GM23338 (cell line): Measurements from ENCODE around the gene KCNH8. TPM values are rescaled to one million over a fixed set of nuclear protein-coding genes. Genes with fewer than 3 reads are reported as not detected.

Experiments
- ATAC-seq: fragments of 200-7000 bp; cut with Tn5 transposase; 3 replicates; pipeline ENCODE4 v1.9.1; 2020
- DNase-seq: peaks from one replicate; pipeline ENCODE4 v3.0.0-alpha.2; 2015; ENCODE audit warnings: low spot score
- H2AFZ ChIP-seq: fragments of 200-600 bp; sonication (generic); 2 replicates; pipeline ENCODE4 v1.8.0; 2016; ENCODE audit warnings: antibody characterized with exemption, mild to moderate bottlenecking, moderate library complexity
- H3F3A ChIP-seq: fragments of 200-600 bp; sonication (generic); replicated peaks from 2 replicates; pipeline ENCODE4 v1.8.0; 2017; ENCODE audit warnings: antibody characterized with exemption, mixed run types, low read depth
- H3K27ac ChIP-seq: fragments of 200-600 bp; sonication (generic); 2 replicates; pipeline ENCODE4 v1.6.1; 2016; ENCODE audit warnings: low read depth
- H3K27me3 ChIP-seq: fragments of 200-600 bp; sonication (generic); 2 replicates; pipeline ENCODE4 v1.8.0; 2016; ENCODE audit warnings: mild to moderate bottlenecking, mixed run types, moderate library complexity; ENCODE audit not compliant: insufficient read depth
- H3K36me3 ChIP-seq: fragments of 200-600 bp; sonication (generic); 2 replicates; pipeline ENCODE4 v1.8.0; 2016; ENCODE audit warnings: mild to moderate bottlenecking; ENCODE audit not compliant: insufficient read depth
- H3K4me1 ChIP-seq: fragments of 200-600 bp; sonication (generic); 2 replicates; pipeline ENCODE4 v1.8.0; 2016; ENCODE audit warnings: mild to moderate bottlenecking, moderate library complexity; ENCODE audit not compliant: insufficient read depth
- H3K4me2 ChIP-seq: fragments of 200-600 bp; sonication (generic); 2 replicates; pipeline ENCODE4 v1.7.1; 2017; ENCODE audit warnings: mixed run types
- H3K4me3 ChIP-seq: fragments of 200-600 bp; sonication (generic); 2 replicates; pipeline ENCODE4 v1.6.1; 2016; ENCODE audit warnings: mixed run types
- H3K79me2 ChIP-seq: fragments of 200-600 bp; sonication (generic); replicated peaks from 2 replicates; pipeline ENCODE4 v1.8.0; 2017; ENCODE audit warnings: mild to moderate bottlenecking; ENCODE audit not compliant: insufficient read depth
- H3K9me2 ChIP-seq: fragments of 200-600 bp; sonication (generic); 2 replicates; pipeline ENCODE4 v1.8.0; 2017; ENCODE audit not compliant: insufficient read depth
- H4K20me1 ChIP-seq: fragments of 200-600 bp; sonication (generic); replicated peaks from 2 replicates; pipeline ENCODE4 v1.8.0; 2017; ENCODE audit warnings: mild to moderate bottlenecking; ENCODE audit not compliant: insufficient read depth
- H3K27ac Mint-ChIP-seq: 2 replicates; pipeline ENCODE4 v1.8.0; 2020; ENCODE audit warnings: inconsistent platforms, mild to moderate bottlenecking, moderate library complexity, mixed read lengths
- H3K27me3 Mint-ChIP-seq: 3 replicates; pipeline ENCODE4 v1.8.0; 2022; ENCODE audit warnings: low read depth, mild to moderate bottlenecking, moderate library complexity, mixed read lengths, inconsistent platforms; ENCODE audit not compliant: insufficient read depth, poor library complexity
- H3K36me3 Mint-ChIP-seq: 3 replicates; pipeline ENCODE4 v1.8.0; 2021; ENCODE audit warnings: low read depth, mild to moderate bottlenecking, inconsistent platforms, moderate library complexity, mixed read lengths
- H3K4me1 Mint-ChIP-seq: 3 replicates; pipeline ENCODE4 v1.8.0; 2020; ENCODE audit warnings: mild to moderate bottlenecking, inconsistent platforms, mixed read lengths
- H3K4me3 Mint-ChIP-seq: 3 replicates; pipeline ENCODE4 v1.8.0; 2021; ENCODE audit warnings: moderate library complexity, mild to moderate bottlenecking, inconsistent platforms, mixed read lengths
- H3K9me3 Mint-ChIP-seq: 3 replicates; pipeline ENCODE4 v1.8.0; 2020; ENCODE audit warnings: moderate library complexity, mild to moderate bottlenecking, inconsistent platforms, mixed read lengths
- CREB1 ChIP-seq: fragments of 250-450 bp; sonication (Bioruptor Pico); IDR thresholded peaks from 2 replicates; pipeline ENCODE4 v1.5.0; 2020; ENCODE audit warnings: low read depth, mild to moderate bottlenecking, moderate library complexity
- EZH2phosphoT487 ChIP-seq: fragments of 200-600 bp; sonication (generic); IDR thresholded peaks from one replicate; pipeline ENCODE4 v1.8.1; 2018; ENCODE audit warnings: antibody characterized with exemption; ENCODE audit not compliant: unreplicated experiment
- JUNB ChIP-seq: IDR thresholded peaks from one replicate; pipeline ENCODE4 v1.6.1; 2016; ENCODE audit warnings: antibody characterized with exemption; ENCODE audit not compliant: unreplicated experiment
- POLR2AphosphoS5 ChIP-seq: IDR thresholded peaks from 2 replicates; pipeline ENCODE4 v1.6.1; 2016; ENCODE audit warnings: antibody characterized with exemption, low read depth
- STAT1 ChIP-seq: IDR thresholded peaks from one replicate; pipeline ENCODE4 v1.6.1; 2016; ENCODE audit warnings: antibody characterized with exemption; ENCODE audit not compliant: unreplicated experiment
- polyA plus RNA-seq: library from polyadenylated mRNA; unstranded; fragments of >200 nt; fragmentation: Nextera tagmentation; extraction: Ambion mirVana; gene quantifications from 2 replicates; pipeline ENCODE4 v1.2.1, GENCODE V29; 2016
- total RNA-seq: library from RNA; depleted of rRNA; stranded (reverse); fragments of >200 nt; shearing (Covaris generic); gene quantifications from 2 replicates; pipeline ENCODE4 v1.2.3, GENCODE V29; 2014
- TF ChIP-seq, protein P1 (sequence below): fragments of 250-450 bp; sonication (Bioruptor Pico); IDR thresholded peaks from 2 replicates; pipeline ENCODE4 v1.5.0; 2020; ENCODE audit warnings: mild to moderate bottlenecking, moderate library complexity
- TF ChIP-seq, protein P2 (sequence below): IDR thresholded peaks from one replicate; pipeline ENCODE4 v1.6.1; 2018; ENCODE audit warnings: antibody characterized with exemption; ENCODE audit not compliant: unreplicated experiment

The KCNH8 gene
- total and polyA plus RNA-seq, 2 experiments from 2014 or later: 1.3 to 3.4 TPM

DNA sequence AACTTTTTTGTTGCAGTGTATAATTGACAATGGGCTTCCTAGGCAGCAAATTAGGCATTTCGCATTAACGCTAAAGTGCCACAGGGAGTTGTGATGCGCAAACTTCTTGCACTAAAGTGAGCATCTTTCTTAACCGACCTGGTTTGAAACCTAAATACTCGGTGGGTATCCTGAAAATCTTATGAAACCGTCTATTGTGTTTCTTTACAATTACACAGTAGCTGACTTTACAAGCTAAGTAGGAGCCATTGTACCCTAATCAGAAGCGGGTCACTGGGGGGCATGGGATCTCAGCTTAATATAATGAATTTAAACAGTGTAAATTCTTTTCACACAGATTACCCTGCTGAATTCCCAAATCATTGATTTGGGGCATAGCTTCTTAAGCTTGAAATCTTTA is 328.0 kb downstream of the KCNH8 start (continued):
- TF ChIP-seq, protein P1, sequence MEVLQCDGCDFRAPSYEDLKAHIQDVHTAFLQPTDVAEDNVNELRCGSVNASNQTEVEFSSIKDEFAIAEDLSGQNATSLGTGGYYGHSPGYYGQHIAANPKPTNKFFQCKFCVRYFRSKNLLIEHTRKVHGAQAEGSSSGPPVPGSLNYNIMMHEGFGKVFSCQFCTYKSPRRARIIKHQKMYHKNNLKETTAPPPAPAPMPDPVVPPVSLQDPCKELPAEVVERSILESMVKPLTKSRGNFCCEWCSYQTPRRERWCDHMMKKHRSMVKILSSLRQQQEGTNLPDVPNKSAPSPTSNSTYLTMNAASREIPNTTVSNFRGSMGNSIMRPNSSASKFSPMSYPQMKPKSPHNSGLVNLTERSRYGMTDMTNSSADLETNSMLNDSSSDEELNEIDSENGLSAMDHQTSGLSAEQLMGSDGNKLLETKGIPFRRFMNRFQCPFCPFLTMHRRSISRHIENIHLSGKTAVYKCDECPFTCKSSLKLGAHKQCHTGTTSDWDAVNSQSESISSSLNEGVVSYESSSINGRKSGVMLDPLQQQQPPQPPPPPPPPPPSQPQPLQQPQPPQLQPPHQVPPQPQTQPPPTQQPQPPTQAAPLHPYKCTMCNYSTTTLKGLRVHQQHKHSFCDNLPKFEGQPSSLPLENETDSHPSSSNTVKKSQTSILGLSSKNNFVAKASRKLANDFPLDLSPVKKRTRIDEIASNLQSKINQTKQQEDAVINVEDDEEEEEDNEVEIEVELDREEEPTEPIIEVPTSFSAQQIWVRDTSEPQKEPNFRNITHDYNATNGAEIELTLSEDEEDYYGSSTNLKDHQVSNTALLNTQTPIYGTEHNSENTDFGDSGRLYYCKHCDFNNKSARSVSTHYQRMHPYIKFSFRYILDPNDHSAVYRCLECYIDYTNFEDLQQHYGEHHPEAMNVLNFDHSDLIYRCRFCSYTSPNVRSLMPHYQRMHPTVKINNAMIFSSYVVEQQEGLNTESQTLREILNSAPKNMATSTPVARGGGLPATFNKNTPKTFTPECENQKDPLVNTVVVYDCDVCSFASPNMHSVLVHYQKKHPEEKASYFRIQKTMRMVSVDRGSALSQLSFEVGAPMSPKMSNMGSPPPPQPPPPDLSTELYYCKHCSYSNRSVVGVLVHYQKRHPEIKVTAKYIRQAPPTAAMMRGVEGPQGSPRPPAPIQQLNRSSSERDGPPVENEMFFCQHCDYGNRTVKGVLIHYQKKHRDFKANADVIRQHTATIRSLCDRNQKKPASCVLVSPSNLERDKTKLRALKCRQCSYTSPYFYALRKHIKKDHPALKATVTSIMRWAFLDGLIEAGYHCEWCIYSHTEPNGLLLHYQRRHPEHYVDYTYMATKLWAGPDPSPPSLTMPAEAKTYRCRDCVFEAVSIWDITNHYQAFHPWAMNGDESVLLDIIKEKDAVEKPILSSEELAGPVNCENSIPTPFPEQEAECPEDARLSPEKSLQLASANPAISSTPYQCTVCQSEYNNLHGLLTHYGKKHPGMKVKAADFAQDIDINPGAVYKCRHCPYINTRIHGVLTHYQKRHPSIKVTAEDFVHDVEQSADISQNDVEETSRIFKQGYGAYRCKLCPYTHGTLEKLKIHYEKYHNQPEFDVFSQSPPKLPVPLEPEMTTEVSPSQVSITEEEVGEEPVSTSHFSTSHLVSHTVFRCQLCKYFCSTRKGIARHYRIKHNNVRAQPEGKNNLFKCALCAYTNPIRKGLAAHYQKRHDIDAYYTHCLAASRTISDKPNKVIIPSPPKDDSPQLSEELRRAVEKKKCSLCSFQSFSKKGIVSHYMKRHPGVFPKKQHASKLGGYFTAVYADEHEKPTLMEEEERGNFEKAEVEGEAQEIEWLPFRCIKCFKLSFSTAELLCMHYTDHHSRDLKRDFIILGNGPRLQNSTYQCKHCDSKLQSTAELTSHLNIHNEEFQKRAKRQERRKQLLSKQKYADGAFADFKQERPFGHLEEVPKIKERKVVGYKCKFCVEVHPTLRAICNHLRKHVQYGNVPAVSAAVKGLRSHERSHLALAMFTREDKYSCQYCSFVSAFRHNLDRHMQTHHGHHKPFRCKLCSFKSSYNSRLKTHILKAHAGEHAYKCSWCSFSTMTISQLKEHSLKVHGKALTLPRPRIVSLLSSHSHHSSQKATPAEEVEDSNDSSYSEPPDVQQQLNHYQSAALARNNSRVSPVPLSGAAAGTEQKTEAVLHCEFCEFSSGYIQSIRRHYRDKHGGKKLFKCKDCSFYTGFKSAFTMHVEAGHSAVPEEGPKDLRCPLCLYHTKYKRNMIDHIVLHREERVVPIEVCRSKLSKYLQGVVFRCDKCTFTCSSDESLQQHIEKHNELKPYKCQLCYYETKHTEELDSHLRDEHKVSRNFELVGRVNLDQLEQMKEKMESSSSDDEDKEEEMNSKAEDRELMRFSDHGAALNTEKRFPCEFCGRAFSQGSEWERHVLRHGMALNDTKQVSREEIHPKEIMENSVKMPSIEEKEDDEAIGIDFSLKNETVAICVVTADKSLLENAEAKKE (CRISPR knock-in tag): no peak
- TF ChIP-seq STAT1 (no peak), EZH2phosphoT487 (no peak), CREB1 (CRISPR knock-in tag) (no peak), POLR2AphosphoS5 (no peak), JUNB (no peak)

DNA sequence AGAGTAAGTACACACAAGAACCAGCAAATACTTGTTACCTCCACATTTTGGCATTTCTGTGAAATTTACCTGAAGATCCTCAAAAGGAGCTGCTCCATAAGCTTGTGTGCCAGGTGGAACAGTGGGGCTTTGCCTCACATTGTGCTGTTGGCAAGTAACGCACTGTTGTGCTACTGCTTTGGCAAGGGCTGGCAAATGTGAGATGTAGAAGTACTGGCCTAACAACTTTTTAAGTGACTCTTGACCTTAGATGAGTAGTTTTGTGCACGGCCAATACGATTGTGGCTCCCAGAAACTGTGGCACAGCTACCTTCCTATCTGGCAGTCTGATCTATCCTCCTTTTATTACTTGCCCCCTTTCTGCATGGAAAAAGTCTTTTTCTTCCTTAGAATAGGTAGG is 337.0 kb downstream of the KCNH8 start:
- H3K27me3 ChIP-seq: no peaks in the 10 kb centered on the region
- peaks cover 5% of the 10 kb centered on the region; the same call in 2 of the 3 replicates for H3K4me1 Mint-ChIP-seq
- DNase-seq (no peak), ATAC-seq (no peak)
- H3K36me3 Mint-ChIP-seq: peaks cover 3% of the 10 kb centered on the region; the same call in 2 of the 3 replicates
- H3K4me2 ChIP-seq: no peak overlapping the region
- H3K27me3 Mint-ChIP-seq: no peaks in the 10 kb centered on the region
- H3K79me2 ChIP-seq: no peaks in the 10 kb centered on the region
- H2AFZ ChIP-seq: no peak overlapping the region
- H3K27ac ChIP-seq: no peak overlapping the region
- H3K36me3 ChIP-seq: no peaks in the 10 kb centered on the region
- no peak overlapping the region for H3K27ac Mint-ChIP-seq
- H4K20me1 ChIP-seq: no peaks in the 10 kb centered on the region
- H3K4me1 ChIP-seq: peaks cover 5% of the 10 kb centered on the region; the same call in 1 of the 2 replicates
- 0 out of 2 replicates have a peak, but pooled peaks cover 3% of the 10 kb centered on the region for H3K9me2 ChIP-seq
- no peak overlapping the region for H3K4me3 ChIP-seq
- H3K9me3 Mint-ChIP-seq: no peaks in the 10 kb centered on the region
- H3F3A ChIP-seq: no peaks in the 10 kb centered on the region
- no peak overlapping the region for H3K4me3 Mint-ChIP-seq
- TF ChIP-seq, protein P2, sequence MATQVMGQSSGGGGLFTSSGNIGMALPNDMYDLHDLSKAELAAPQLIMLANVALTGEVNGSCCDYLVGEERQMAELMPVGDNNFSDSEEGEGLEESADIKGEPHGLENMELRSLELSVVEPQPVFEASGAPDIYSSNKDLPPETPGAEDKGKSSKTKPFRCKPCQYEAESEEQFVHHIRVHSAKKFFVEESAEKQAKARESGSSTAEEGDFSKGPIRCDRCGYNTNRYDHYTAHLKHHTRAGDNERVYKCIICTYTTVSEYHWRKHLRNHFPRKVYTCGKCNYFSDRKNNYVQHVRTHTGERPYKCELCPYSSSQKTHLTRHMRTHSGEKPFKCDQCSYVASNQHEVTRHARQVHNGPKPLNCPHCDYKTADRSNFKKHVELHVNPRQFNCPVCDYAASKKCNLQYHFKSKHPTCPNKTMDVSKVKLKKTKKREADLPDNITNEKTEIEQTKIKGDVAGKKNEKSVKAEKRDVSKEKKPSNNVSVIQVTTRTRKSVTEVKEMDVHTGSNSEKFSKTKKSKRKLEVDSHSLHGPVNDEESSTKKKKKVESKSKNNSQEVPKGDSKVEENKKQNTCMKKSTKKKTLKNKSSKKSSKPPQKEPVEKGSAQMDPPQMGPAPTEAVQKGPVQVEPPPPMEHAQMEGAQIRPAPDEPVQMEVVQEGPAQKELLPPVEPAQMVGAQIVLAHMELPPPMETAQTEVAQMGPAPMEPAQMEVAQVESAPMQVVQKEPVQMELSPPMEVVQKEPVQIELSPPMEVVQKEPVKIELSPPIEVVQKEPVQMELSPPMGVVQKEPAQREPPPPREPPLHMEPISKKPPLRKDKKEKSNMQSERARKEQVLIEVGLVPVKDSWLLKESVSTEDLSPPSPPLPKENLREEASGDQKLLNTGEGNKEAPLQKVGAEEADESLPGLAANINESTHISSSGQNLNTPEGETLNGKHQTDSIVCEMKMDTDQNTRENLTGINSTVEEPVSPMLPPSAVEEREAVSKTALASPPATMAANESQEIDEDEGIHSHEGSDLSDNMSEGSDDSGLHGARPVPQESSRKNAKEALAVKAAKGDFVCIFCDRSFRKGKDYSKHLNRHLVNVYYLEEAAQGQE: no peak
- TF ChIP-seq EZH2phosphoT487 (no peak), STAT1 (no peak)
